NCI-H2081 treated with DMSO at 0.1 percent for 48 hours (cell line): ENCODE measurements around the gene PTCD2.
"Not testable (repeated sequence)": the region's sequence is repeated elsewhere in the genome, so short reads cannot be mapped to it uniquely, and the experiment has no call there.

ENCODE experiments used
- DNase-seq: peaks from one replicate; lab custom pipeline; 2025; lab: John Stamatoyannopoulos, UW

Gene PTCD2

GRCh38 chr5:72380492-72381274, 60.5 kb downstream of the PTCD2 start:
- DNase-seq = no peak

GRCh38 chr5:72383280-72383679, 63.1 kb downstream of the PTCD2 start:
- DNase-seq = no peak

GRCh38 chr5:72383726-72384125, 63.6 kb downstream of the PTCD2 start:
- no peak for DNase-seq

- no peak for DNase-seq
These were observed 66.5 kb downstream of the PTCD2 start for GRCh38 chr5:72386639-72387038.

- no peak for DNase-seq
These were observed 67.8 kb downstream of the PTCD2 start for GRCh38 chr5:72387985-72388384.

DNA sequence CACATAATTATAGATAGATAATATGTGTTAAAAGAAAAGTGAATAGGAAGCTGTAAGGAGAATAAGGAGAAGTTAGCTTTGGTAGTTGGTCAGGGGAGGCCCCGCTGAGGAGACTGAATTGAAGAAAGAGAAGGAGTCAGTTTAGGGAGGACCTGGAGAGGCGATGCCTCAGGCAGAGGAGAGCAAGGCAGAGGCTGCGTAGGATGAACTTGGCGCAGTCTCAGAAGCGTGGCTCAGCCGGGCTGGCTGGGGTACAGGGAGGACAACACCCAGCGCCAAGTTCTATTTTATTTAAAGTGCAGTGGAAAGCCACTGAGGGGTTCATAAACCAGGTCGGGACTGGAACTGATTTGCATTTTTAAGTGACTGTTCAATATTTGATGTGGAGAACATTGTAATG, 68.5 kb downstream of the PTCD2 start:
- no peak for DNase-seq

GRCh38 chr5:72390836-72391235, 70.7 kb downstream of the PTCD2 start:
- DNase-seq = no peak

DNA sequence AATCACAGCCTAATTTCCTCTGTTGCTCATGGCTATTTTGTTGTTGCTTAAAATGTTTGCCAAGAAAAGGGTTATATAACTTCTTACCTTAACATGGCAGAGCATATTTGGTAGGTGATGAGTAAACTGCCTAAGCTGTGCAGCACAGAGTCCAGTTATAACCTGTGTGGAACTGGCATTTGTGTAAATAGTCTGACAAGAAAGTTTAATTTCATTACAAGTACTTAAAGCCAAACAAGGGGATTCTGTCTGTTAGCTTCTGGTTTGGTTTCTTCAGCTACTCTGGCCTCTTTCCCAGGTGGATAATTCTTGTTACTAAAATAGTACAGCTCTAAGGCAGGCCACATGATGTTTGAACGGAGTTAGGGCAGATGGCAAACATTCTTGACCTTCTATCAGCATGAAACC, 72.2 kb downstream of the PTCD2 start:
- no peak for DNase-seq

GRCh38 chr5:72393052-72393451, 72.9 kb downstream of the PTCD2 start:
- no peak for DNase-seq

GRCh38 chr5:72394688-72395087, 74.5 kb downstream of the PTCD2 start:
- no peak for DNase-seq

DNA sequence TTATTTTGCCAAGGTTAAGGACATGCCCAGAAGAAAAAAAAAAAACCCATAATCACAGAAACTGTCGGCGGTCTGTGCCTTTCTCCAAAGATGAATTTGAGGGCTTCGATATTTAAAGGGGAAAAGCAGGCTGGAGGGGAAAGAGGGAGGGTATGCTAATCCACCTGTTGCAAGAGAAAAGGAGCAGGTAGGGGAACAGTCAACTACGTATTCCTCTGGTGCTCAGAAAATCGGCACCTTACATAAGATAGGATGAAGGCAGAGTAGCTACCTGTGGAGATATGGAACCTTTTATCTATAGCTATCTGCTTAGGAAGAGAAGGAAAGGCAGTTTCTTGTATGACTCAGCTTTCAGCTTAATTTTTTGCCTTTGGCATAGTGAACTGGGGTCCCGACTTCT, 77.7 kb downstream of the PTCD2 start:
- no peak for DNase-seq

GRCh38 chr5:72400950-72401349, 80.8 kb downstream of the PTCD2 start:
- no peak for DNase-seq

DNA sequence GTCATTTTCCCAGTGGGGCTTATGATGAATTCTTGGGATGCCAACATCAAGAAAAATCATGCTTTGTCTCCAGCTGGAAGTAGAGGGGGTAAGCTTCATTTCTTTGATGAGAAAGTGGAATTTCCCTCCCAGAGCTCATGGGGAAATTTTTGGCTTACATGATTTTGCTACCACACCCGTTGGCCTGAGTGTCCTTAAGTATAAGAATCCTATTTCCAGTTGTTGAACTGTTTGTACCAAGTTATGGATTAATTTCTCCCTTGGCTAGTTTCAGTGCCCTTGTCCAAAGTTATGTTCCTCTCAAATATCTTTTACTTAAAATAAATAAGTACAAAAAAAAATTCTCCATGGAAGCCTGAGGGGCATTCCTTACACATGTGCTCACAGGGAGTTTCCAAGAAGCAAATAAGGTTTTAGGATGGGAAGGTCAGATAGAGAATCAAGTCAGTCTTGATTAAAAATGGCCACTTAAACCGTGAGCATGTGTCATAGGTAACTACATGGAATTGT, 82.3 kb downstream of the PTCD2 start:
- DNase-seq = no peak

DNA sequence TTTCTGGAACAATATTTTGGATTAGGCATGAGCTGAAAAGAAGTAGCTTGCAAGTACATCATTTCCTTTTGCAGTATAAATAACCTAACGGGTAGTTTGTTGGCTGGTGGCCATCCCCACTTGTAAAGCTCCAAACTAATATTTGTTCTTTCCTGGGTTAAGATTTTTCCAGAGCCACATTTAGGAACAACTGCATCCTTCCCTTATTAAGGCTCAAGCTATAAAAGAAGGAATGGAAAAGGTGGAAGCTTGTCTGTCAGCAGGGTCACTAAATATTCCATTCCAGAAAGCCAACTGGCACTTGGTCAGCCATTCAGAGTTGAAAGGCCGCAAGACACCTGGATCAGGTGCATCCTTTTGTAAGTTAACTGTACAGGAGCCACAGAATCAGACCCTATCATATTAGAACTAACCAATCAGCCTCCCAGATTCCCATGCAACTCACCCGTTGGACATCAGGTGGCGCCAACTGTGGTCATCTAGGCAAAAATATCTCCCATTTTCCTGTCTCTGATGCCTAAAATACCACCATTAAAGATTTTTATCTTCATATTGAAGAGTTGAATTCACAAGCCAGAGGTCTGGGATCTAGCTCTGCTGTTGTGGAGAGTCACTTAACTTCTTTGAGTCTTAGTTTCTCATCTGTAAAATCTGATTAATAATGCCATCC, 82.9 kb downstream of the PTCD2 start:
- no peak for DNase-seq

DNA sequence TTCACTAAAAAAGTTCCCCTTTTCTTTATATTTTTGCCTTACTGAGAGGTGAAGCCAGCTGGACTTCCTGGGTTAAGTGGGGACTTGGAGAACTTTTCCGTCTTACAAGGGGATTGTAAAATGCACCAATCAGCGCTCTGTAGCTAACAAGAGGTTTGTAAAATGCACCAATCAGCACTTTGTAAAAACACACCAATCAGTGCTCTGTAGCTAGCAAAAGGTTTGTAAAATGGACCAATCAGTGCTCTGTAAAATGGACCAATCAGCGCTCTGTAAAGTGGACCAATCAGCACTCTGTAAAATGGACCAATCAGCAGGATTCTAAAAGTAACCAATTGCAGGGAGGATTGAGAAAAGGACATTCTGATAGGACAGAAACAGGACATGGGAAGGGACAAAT, 84.6 kb downstream of the PTCD2 start:
- not testable (repeated sequence) for DNase-seq

- DNase-seq = no peak
These were observed 86.9 kb downstream of the PTCD2 start for GRCh38 chr5:72407078-72407477.

DNA sequence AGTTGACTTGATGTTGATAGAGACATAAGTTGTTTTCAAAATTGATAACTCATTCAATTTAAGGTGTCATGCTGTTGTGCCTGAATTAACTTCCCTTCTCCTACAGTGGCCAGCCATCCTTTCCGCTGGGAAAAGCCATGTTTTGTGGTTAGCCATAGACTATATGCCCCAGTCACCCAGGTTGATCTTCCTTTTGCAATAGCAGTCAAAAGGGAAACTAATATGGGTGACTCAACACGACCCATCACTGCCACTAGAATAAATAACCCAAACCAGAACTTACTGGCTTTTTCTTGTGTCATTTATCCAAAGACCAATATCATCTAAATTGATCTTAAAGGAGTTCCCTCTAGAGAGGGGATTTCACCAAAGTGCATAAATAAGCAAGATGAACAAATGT, 87.4 kb downstream of the PTCD2 start:
- no peak for DNase-seq

GRCh38 chr5:72408127-72408526, 88.0 kb downstream of the PTCD2 start:
- no peak for DNase-seq

- no peak for DNase-seq
These were observed 88.4 kb downstream of the PTCD2 start for GRCh38 chr5:72408603-72409002.

- DNase-seq = no peak
These were observed 90.6 kb downstream of the PTCD2 start for GRCh38 chr5:72410688-72411295.

GRCh38 chr5:72412283-72413055, 92.3 kb downstream of the PTCD2 start:
- no peak for DNase-seq

- no peak for DNase-seq
These were observed 95.6 kb downstream of the PTCD2 start for GRCh38 chr5:72415616-72416325.
